Stimulated activated CD4-positive, alpha-beta T cell treated with anti-CD3 and anti-CD28 coated beads, Interleukin-2, amount 100 ng/mL, for 24 hours (primary cell): ENCODE results near the gene IFITM2.

Source experiments
- DNase-seq, 2 donors: peaks; one replicate each; pipeline ENCODE4 v3.0.0-alpha.2; 2020

IFITM2 gene

DNA sequence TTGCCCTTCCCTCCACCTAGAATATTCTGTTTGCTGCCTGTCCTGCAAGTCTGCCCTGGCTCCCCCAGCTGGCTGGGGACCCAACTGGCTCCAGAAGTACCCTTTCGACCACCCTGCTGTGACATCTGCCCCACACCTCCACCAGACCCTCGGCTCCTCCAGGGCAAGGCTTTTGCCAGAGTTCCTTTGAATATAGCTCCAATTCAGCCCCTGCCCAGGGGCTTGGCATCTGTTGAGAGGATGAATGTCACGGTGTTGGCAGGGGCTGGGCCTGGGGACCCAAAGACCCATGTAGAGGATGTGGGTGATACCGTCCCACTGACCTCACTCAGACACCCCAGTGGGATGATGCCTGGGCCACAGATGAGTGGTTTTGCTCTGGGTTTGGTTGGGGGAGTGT, 25.4 kb upstream of the IFITM2 start:
- DNase-seq, result no peak

- no peak for DNase-seq
These were observed 24.8 kb upstream of the IFITM2 start for GRCh38 chr11:282630-283360.

DNA sequence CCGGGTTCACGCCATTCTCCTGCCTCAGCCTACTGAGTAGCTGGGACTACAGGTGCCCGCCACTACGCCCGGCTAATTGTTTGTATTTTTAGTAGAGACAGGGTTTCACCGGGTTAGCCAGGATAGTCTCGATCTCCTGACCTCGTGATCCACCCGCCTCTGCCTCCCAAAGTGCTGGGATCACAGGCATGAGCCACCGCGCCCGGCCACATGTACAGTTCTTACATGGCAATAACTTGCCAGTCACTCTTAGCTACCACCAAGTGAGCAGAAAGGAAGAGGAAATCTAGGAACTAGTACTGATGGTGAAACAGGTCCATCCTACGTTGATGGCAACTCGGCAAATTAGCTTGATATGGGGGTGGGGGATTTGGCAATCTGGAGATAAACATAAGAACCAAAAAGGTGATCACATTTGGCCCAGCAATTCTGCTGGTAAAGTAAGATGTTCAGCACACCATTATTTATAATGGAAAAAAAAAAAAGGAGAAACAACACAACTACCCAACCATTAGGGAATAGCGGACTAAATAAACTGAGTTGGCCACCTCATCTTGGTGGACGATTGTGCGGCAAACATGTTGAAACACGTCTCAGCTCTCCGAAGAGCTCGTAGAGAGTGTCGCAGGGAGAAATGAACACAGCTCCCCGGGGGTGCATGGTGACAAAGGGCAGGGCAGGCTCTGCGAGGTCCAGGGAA, 24.1 kb upstream of the IFITM2 start:
- no peak for DNase-seq

DNA sequence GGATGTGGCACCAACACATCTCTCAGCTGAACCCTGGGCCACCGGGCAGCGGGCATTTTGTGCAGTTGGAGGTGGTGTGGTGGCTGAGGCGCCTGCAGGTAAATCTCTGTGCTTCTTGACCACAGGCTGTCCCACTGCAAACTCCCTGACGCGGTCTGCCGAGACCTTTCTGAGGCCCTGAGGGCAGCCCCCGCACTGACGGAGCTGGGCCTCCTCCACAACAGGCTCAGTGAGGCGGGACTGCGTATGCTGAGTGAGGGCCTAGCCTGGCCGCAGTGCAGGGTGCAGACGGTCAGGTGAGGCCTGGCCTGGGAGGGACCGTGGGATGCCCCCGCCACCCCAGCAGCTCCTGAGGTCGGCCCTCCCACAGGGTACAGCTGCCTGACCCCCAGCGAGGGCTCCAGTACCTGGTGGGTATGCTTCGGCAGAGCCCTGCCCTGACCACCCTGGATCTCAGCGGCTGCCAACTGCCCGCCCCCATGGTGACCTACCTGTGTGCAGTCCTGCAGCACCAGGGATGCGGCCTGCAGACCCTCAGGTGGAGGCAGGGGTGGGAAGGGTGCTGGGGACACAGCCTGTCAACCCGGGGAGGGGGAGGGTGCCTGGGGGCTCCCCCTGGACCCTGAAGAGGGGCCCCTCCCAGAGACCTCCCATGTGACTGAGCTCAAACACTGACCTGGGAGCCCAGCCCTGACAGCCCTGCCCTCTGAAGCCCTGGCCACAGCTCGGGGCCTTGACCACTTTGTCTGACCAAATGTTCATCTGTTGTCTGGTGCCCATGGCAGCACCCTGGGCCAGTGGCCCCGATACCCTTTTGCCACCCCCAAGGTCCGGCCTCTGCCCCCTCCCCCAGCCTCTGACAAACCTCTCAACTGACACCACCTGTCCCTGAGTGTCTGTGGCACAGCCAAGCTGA, 23.3 kb upstream of the IFITM2 start:
- DNase-seq, result no peak

DNA sequence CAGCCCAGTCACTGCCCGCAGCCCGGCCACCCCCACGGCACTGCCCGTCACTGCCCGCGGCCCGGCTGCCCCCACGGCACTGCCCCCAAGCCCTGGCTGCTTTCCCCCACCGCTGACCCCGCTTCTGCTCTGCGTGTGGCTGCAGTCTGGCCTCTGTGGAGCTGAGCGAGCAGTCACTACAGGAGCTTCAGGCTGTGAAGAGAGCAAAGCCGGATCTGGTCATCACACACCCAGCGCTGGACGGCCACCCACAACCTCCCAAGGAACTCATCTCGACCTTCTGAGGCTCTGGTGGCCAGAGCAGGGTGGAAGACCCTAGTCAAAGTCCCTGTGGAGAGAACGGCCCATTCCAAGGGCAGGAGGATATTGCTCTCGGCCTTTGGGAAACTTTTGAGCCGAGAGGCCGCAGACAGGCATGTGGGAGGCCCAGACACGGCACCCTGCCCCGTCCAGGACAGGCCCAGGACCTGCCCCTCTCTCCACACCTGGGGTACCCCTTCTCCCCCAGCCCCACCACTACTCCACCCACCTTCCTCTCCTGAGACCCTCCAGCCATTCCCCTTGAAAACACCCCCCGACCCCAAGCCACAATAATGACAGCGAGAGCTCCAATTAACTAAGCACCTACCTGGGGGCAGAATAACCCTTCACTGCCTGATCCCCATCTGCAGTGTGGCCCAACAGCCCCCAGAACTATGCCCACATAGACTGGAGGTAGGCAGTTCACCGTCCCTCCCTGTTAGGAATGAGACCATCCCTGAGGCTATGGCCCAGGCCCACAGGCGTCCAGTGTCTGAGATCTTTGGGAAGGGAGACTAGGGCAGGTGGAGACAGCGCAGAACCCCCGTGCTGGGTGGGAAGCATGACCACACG, 22.4 kb upstream of the IFITM2 start:
- DNase-seq, result no peak

- no peak for DNase-seq
These were observed 21.8 kb upstream of the IFITM2 start for GRCh38 chr11:285894-286220.

DNA sequence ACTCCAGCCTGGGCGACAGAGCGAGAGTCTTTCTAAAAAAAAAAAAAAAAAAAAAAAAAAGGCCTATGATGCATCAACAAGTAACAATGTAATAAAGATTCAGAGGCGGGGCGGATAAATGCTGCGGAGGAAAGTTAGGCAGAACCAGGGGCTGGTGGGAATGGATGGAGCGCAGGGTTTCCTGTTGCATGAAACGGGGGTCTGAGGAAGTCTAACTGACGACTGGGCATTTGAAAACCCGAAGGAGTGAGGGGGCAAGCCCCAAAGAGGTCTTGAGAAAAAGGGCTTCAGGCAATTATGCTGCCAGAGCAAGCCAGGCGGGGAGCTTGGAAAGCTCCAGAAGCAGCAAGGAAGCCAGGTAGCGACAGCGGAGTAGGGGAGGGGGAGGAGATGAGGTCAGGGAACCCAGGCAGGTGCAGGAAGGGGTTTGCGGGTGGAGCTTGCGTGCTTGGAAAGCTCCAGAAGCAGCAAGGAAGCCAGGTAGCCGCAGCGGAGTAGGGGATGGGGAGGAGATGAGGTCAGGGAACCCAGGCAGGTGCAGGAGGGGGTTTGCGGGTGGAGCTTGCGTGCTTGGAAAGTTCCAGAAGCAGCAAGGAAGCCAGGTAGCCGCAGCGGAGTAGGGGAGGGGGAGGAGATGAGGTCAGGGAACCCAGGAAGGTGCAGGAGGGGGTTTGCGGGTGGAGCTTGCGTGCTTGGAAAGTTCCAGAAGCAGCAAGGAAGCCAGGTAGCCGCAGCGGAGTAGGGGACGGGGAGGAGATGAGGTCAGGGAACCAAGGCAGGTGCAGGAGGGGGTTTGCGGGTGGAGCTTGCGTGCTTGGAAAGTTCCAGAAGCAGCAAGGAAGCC, 20.4 kb upstream of the IFITM2 start:
- peak; percentile 45 to 50 for DNase-seq

- peak; percentile 51 to 55 for DNase-seq
These were observed 19.7 kb upstream of the IFITM2 start for GRCh38 chr11:287821-288477.

GRCh38 chr11:288478-289397, 18.9 kb upstream of the IFITM2 start, which contains the start of gene PGGHG:
TSS of gene PGGHG (plus strand) at chr11:289126. CDS start at chr11:289817, 691 bp downstream.
- peak in 1 of 2 donors; percentile 75 for DNase-seq

GRCh38 chr11:289398-289711, 18.3 kb upstream of the IFITM2 start:
- DNase-seq, result no peak

DNA sequence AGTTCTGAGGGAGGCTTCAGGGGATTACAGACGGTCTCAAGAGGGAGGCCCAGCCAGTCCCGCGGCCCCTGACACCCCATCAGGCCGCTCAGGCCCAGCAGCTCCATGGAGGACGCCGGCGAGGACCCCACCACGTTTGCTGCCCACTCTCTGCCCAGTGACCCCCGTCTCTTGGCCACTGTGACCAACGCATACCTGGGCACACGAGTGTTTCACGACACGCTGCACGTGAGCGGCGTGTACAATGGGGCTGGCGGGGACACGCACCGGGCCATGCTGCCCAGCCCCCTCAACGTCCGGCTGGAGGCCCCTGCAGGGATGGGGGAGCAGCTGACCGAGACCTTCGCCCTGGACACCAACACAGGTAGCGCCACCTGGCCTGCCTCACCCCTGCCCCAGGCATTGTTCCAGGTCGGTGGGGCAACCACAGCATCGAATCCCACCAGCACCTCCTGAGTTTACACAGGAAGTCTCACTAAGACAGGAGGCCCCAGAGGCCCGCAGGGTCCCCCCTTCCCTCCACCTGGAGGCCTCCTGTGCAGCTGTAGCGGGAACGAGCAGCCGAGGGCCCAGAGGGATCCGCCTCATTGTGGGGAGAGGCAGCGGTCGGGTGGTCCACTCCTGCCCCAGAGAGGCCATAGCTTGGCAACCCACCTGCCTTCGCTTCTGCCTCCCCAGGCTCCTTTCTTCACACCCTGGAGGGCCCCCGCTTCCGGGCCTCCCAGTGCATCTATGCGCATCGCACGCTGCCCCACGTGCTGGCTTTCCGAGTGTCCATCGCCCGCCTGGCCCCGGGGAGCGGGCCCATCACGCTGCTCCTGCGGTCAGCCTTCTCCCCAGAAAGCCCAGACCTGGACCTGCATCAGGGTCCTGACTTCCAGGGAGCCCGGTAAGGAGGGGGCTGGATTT, 17.6 kb upstream of the IFITM2 start:
- no peak for DNase-seq

DNA sequence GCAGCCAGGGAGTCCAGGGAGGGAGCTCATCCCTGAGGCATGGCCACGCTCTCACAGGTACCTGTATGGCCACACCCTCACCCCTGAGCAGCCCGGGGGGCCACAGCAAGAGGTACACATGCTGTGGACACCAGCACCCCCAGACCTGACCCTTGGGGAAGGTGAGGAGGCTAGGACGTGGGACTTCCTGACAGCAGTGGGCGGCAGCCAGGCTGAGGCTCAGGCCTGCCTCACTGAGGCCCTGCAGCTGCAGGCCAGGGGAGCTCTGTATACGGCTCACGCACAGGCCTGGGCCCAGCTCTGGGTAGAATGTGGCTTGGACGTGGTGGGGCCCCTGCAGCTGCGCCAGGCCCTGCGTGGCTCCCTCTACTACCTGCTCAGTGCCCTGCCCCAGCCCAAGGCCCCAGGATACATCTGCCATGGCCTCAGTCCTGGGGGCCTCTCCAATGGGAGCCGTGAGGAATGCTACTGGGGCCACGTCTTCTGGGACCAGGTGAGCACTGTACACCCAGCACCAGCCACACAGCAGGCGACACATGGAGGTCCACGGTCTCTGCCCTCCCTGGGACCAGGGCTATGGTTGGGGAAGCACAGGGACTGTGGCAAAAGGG, 16.9 kb upstream of the IFITM2 start:
- peak in 1 of 2 donors; percentile 2 for DNase-seq

- no peak for DNase-seq
These were observed 16.1 kb upstream of the IFITM2 start for GRCh38 chr11:291281-292210.

DNA sequence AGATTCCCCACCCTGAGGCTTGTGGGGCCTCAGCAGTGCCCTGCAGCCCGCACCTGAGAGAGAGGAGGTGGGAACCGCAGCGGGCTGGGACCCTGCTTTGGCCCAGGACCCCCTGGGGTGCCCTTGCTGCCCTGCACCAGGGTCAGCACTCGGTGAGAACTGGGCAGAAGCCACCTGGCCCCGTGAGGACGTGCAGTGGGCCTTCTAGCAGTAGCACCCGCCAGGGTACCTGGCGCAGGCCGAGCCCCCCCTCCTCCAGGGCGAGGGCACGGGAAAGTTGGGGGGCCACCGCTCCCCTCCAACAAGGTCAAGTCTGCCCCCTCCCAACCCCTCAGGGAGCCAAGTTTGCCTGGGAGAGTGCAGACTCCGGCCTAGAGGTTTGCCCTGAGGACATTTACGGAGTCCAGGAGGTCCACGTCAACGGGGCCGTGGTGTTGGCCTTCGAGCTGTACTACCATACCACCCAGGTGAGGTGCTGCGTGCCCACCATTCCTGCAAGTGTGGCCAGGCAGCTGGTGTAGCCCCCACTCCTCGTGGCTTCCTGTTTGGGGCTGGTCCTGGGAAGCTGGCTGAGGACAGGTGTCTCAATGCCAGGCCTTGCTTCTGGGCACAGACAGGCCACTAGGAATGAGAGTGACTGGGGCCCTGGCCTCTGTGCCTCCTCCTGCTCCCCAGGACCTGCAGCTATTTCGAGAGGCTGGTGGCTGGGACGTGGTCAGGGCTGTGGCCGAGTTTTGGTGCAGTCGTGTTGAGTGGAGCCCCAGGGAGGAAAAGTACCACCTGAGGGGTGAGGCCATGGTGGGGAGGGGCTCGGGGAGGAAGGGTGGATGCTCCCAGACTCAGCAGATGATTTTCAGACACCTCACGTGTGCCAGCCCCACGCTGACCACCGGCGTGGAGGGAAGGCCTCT, 15.2 kb upstream of the IFITM2 start:
- no peak for DNase-seq

- no peak for DNase-seq
These were observed 14.3 kb upstream of the IFITM2 start for GRCh38 chr11:293271-293851.
